ENCODE data around the gene ANO10. TPM values are rescaled to one million over a fixed set of nuclear protein-coding genes. Genes with fewer than 3 reads are reported as not detected.

Gene ANO10
- total RNA-seq, 1 donor from 2014 or later = 45.4 TPM

DNA sequence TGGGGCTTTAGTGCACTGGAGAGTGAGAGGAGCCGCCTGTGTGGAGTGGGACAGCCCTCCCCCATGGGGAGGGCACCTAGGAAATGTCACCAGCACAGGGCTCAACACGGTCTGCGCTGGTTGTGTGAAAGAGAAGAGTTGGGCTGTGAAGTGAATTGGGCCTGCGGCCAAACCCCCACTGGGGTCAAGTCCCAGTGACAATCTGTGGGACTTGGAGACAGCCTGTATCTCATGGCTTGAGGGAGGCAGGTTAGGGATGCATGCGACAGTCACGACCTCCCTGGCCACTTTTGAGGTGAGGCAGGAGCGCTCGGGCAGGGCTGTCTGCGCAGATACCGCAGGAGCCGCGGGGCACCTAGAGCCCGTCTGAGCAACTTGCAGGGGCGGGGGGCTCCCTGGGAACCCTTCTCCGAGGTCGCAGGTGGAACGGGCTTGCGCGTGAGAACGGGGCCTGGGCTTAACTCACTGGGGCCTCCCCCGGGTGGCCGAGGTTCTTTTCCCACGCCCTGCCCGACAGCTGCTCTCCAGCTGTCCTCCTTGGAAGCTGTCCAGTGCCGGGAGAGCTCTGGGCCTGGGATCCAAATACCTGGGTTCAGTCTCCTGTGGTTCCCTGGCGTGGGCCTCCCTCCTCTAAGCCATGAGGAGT, 258.1 kb downstream of the ANO10 start:
- H3K9ac ChIP-seq (ENCODE audit: low read length) = no peak overlapping the region
- Mint-ChIP-seq H3K9me3 (ENCODE audit: unreplicated experiment) (no peaks in the 10 kb centered on the region), H3K27ac (ENCODE audit: unreplicated experiment) (no peak overlapping the region), H3K27me3 (ENCODE audit: low read depth, unreplicated experiment) (peaks cover 2% of the 10 kb centered on the region), H3K36me3 (ENCODE audit: low read depth, unreplicated experiment) (peaks cover 13% of the 10 kb centered on the region), H3K4me1 (ENCODE audit: low read depth, unreplicated experiment) (no peaks in the 10 kb centered on the region), H3K4me3 (ENCODE audit: unreplicated experiment) (no peak overlapping the region)
- H3K27me3 ChIP-seq (ENCODE audit: insufficient read depth, low read length) = no peaks in the 10 kb centered on the region
- H3K4me1 ChIP-seq (ENCODE audit: insufficient read depth, low read length) = no peaks in the 10 kb centered on the region
- no peaks in the 10 kb centered on the region for H4K20me1 ChIP-seq (ENCODE audit: insufficient read depth, low read length)
- FAIRE-seq (no peak), DNase-seq (ENCODE audit: low read depth) (no peak)
- H3K4me2 ChIP-seq (ENCODE audit: low read length) = no peak overlapping the region
- H3K4me3 ChIP-seq (ENCODE audit: insufficient read depth, low read depth, low read length) = no peak overlapping the region
- no peaks in the 10 kb centered on the region for H3K36me3 ChIP-seq (ENCODE audit: insufficient read depth, low read length)
- TF ChIP-seq, protein P1, sequence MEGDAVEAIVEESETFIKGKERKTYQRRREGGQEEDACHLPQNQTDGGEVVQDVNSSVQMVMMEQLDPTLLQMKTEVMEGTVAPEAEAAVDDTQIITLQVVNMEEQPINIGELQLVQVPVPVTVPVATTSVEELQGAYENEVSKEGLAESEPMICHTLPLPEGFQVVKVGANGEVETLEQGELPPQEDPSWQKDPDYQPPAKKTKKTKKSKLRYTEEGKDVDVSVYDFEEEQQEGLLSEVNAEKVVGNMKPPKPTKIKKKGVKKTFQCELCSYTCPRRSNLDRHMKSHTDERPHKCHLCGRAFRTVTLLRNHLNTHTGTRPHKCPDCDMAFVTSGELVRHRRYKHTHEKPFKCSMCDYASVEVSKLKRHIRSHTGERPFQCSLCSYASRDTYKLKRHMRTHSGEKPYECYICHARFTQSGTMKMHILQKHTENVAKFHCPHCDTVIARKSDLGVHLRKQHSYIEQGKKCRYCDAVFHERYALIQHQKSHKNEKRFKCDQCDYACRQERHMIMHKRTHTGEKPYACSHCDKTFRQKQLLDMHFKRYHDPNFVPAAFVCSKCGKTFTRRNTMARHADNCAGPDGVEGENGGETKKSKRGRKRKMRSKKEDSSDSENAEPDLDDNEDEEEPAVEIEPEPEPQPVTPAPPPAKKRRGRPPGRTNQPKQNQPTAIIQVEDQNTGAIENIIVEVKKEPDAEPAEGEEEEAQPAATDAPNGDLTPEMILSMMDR (IDR thresholded peaks at IDR 0.05; ENCODE audit: insufficient read depth, low read depth, low read length) = no peak
- TF ChIP-seq EZH2 (IDR thresholded peaks at IDR 0.05; ENCODE audit: insufficient read depth, low read length) = no peak
- H3K79me2 ChIP-seq (ENCODE audit: insufficient read depth, low read length) = no peaks in the 10 kb centered on the region
- H2AFZ ChIP-seq (ENCODE audit: low read depth, low read length) = no peak overlapping the region
- H3K27ac ChIP-seq (ENCODE audit: low read depth, low read length) = no peak overlapping the region
- no peaks in the 10 kb centered on the region for H3K9me3 ChIP-seq (ENCODE audit: insufficient read depth, low read depth, low read length)

DNA sequence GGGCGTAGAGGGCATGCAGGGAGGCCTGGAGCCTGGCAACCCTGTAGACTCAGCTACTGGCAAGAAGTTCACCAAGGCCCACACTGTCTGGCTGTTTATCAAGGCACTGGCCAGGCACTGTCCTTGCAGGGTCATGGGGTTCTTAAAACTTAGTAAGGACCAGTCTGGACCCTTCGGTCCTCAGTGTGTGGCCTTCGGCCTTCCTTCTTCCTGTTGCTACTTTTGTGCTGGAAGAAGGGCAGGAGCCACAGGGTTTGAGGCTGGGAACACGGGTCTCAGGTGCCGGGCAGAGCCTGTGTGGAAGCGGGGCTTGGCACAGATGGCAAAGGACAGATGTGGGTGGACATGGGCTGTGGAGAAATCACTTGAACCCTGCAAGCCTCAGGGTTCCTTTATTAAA, 258.9 kb downstream of the ANO10 start:
- no peak for FAIRE-seq
- Histone ChIP-seq H4K20me1 (ENCODE audit: insufficient read depth, low read length) (no peaks in the 10 kb centered on the region), H3K9me3 (ENCODE audit: insufficient read depth, low read depth, low read length) (no peaks in the 10 kb centered on the region), H3K27ac (ENCODE audit: low read depth, low read length) (no peak overlapping the region), H3K9ac (ENCODE audit: low read length) (no peak overlapping the region), H3K4me2 (ENCODE audit: low read length) (no peak overlapping the region), H3K36me3 (ENCODE audit: insufficient read depth, low read length) (no peaks in the 10 kb centered on the region), H3K79me2 (ENCODE audit: insufficient read depth, low read length) (no peaks in the 10 kb centered on the region), H3K4me1 (ENCODE audit: insufficient read depth, low read length) (no peaks in the 10 kb centered on the region), H3K27me3 (ENCODE audit: insufficient read depth, low read length) (no peaks in the 10 kb centered on the region), H2AFZ (ENCODE audit: low read depth, low read length) (no peak overlapping the region), H3K4me3 (ENCODE audit: insufficient read depth, low read depth, low read length) (no peak overlapping the region)
- Mint-ChIP-seq H3K27me3 (ENCODE audit: low read depth, unreplicated experiment) (peaks cover 2% of the 10 kb centered on the region), H3K36me3 (ENCODE audit: low read depth, unreplicated experiment) (peaks cover 12% of the 10 kb centered on the region), H3K9me3 (ENCODE audit: unreplicated experiment) (peaks cover 3% of the 10 kb centered on the region), H3K27ac (ENCODE audit: unreplicated experiment) (no peak overlapping the region), H3K4me1 (ENCODE audit: low read depth, unreplicated experiment) (no peaks in the 10 kb centered on the region), H3K4me3 (ENCODE audit: unreplicated experiment) (no peak overlapping the region)
- no peak for DNase-seq (ENCODE audit: low read depth)
- no peak for TF ChIP-seq EZH2 (IDR thresholded peaks at IDR 0.05; ENCODE audit: insufficient read depth, low read length)
- TF ChIP-seq, protein P1 (IDR thresholded peaks at IDR 0.05; ENCODE audit: insufficient read depth, low read depth, low read length) = no peak

DNA sequence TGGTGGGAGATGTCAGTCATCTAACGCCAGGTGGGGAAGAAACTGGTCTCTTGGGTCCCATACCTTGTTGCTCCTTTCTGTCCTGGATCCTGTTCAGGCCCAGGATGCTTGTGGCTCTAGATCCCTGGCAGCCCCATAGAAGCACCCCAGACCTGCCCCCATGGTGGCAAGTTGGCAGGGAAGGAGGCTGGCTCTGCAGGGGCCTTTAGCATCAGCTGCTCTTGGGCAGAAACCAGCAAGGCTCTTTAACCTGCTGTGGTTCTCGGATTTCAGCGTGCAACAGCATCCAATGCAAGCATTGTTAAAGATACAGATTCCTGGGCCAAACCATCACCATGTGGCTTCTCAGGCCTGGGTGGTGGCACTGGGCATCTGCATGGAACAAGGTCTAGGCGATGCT, 259.6 kb downstream of the ANO10 start:
- H3K9me3 ChIP-seq (ENCODE audit: insufficient read depth, low read depth, low read length) = no peaks in the 10 kb centered on the region
- H3K9ac ChIP-seq (ENCODE audit: low read length) = no peak overlapping the region
- no peaks in the 10 kb centered on the region for H3K79me2 ChIP-seq (ENCODE audit: insufficient read depth, low read length)
- Mint-ChIP-seq H3K4me1 (ENCODE audit: low read depth, unreplicated experiment) (no peaks in the 10 kb centered on the region), H3K9me3 (ENCODE audit: unreplicated experiment) (peaks cover 3% of the 10 kb centered on the region), H3K4me3 (ENCODE audit: unreplicated experiment) (no peak overlapping the region), H3K27me3 (ENCODE audit: low read depth, unreplicated experiment) (peaks cover 3% of the 10 kb centered on the region), H3K27ac (ENCODE audit: unreplicated experiment) (no peak overlapping the region), H3K36me3 (ENCODE audit: low read depth, unreplicated experiment) (peaks cover 14% of the 10 kb centered on the region)
- TF ChIP-seq, protein P1 (IDR thresholded peaks at IDR 0.05; ENCODE audit: insufficient read depth, low read depth, low read length) = no peak
- TF ChIP-seq EZH2 (IDR thresholded peaks at IDR 0.05; ENCODE audit: insufficient read depth, low read length) = no peak
- no peak overlapping the region for H3K4me2 ChIP-seq (ENCODE audit: low read length)
- H4K20me1 ChIP-seq (ENCODE audit: insufficient read depth, low read length) = no peaks in the 10 kb centered on the region
- no peaks in the 10 kb centered on the region for H3K27me3 ChIP-seq (ENCODE audit: insufficient read depth, low read length)
- no peak overlapping the region for H3K4me3 ChIP-seq (ENCODE audit: insufficient read depth, low read depth, low read length)
- no peak for DNase-seq (ENCODE audit: low read depth)
- no peak overlapping the region for H3K27ac ChIP-seq (ENCODE audit: low read depth, low read length)
- no peak overlapping the region for H2AFZ ChIP-seq (ENCODE audit: low read depth, low read length)
- no peak for FAIRE-seq
- no peaks in the 10 kb centered on the region for H3K4me1 ChIP-seq (ENCODE audit: insufficient read depth, low read length)
- no peaks in the 10 kb centered on the region for H3K36me3 ChIP-seq (ENCODE audit: insufficient read depth, low read length)
